Measurements from ENCODE around the gene JARID2. TPM values are rescaled to one million over a fixed set of nuclear protein-coding genes. Genes with fewer than 3 reads are reported as not detected.

JARID2 gene
- total RNA-seq, 2 donors from 2014 or later: 7.9 to 8.6 TPM

- intact Hi-C loops (cut with DNase I): no loop called here
- ATAC-seq (no peak), DNase-seq (no peak)
Measured at GRCh38 chr6:15339081-15339480, 93.2 kb downstream of the JARID2 start.

- intact Hi-C loops (cut with DNase I): no loop called here
- no peak for ATAC-seq
- DNase-seq: no peak
Measured at GRCh38 chr6:15340105-15340601, 94.3 kb downstream of the JARID2 start.

GRCh38 chr6:15340775-15341174, 94.9 kb downstream of the JARID2 start:
- intact Hi-C loops (cut with DNase I): no loop called here
- ATAC-seq (no peak), DNase-seq (no peak)

- ATAC-seq: peak in 1 of 2 donors; percentile 51
- intact Hi-C loops (cut with DNase I): no loop called here
Measured at GRCh38 chr6:15341311-15342001, 95.6 kb downstream of the JARID2 start.

GRCh38 chr6:15342114-15342513, 96.2 kb downstream of the JARID2 start:
- DNase-seq: no peak
- ATAC-seq: no peak
- intact Hi-C loops (cut with DNase I): no loop called here

More at GRCh38 chr6:15341311-15342001, 95.6 kb downstream of the JARID2 start:
- no peak for DNase-seq

- intact Hi-C loops (cut with DNase I): no loop called here
- no peak for DNase-seq
- no peak for ATAC-seq
Measured at GRCh38 chr6:15343490-15344191, 97.8 kb downstream of the JARID2 start.

- intact Hi-C loops (cut with DNase I): no loop called here
- DNase-seq (no peak), ATAC-seq (no peak)
Measured at GRCh38 chr6:15344192-15344519, 98.3 kb downstream of the JARID2 start.

GRCh38 chr6:15344831-15345230, 99.0 kb downstream of the JARID2 start:
- DNase-seq (no peak), ATAC-seq (no peak)
- intact Hi-C loops (cut with DNase I): no loop called here

GRCh38 chr6:15346315-15346714, 100.4 kb downstream of the JARID2 start:
- no peak for DNase-seq
- intact Hi-C loops (cut with DNase I): no loop called here
- no peak for ATAC-seq

- ATAC-seq: no peak
- intact Hi-C loops (cut with DNase I): no loop called here
- no peak for DNase-seq
Measured at GRCh38 chr6:15348528-15348927, 102.7 kb downstream of the JARID2 start.

GRCh38 chr6:15349379-15349778, 103.5 kb downstream of the JARID2 start:
- DNase-seq: no peak
- ATAC-seq: no peak
- intact Hi-C loops (cut with DNase I): no loop called here

- ATAC-seq: peak in 1 of 2 donors; percentile 13
- intact Hi-C loops (cut with DNase I): no loop called here
- DNase-seq: no peak
Measured at GRCh38 chr6:15350386-15351083, 104.7 kb downstream of the JARID2 start.

GRCh38 chr6:15351631-15352030, 105.8 kb downstream of the JARID2 start:
- peak; percentile 62 for DNase-seq
- peak; percentile 92 to 98 for ATAC-seq
- intact Hi-C loops (cut with DNase I): no loop called here

GRCh38 chr6:15352220-15352619, 106.4 kb downstream of the JARID2 start:
- DNase-seq (no peak), ATAC-seq (no peak)
- intact Hi-C loops (cut with DNase I): no loop called here

- DNase-seq (no peak), ATAC-seq (no peak)
- intact Hi-C loops (cut with DNase I): no loop called here
Measured at GRCh38 chr6:15352845-15353244, 107.0 kb downstream of the JARID2 start.

GRCh38 chr6:15355683-15356099, 109.8 kb downstream of the JARID2 start:
- no peak for ATAC-seq
- intact Hi-C loops (cut with DNase I): no loop called here
- DNase-seq: no peak

- no peak for DNase-seq
- intact Hi-C loops (cut with DNase I): no loop called here
- no peak for ATAC-seq
Measured at GRCh38 chr6:15356179-15356578, 110.3 kb downstream of the JARID2 start.

GRCh38 chr6:15356937-15357336, 111.1 kb downstream of the JARID2 start:
- DNase-seq (no peak), ATAC-seq (no peak)
- intact Hi-C loops (cut with DNase I): no loop called here

GRCh38 chr6:15357782-15358181, 111.9 kb downstream of the JARID2 start:
- intact Hi-C loops (cut with DNase I): no loop called here
- DNase-seq: no peak
- no peak for ATAC-seq

All from left cardiac atrium (tissue), 4 donors.